GM12865 (cell line): ENCODE results near the gene TTLL6.

ENCODE experiments used
- DNase-seq: peaks from one replicate; pipeline ENCODE4 v3.0.0; 2010; ENCODE audit warnings: low read depth
- H3K4me3 ChIP-seq: 2 replicates; pipeline ENCODE4 v1.5.1; 2011; ENCODE audit warnings: mild to moderate bottlenecking, low read depth, low read length, control low read depth
- TF ChIP-seq, protein P1 (sequence below): IDR thresholded peaks from 2 replicates; pipeline ENCODE4 v1.5.1; 2011; ENCODE audit warnings: low read length, control low read depth, low read depth, inconsistent platforms; ENCODE audit not compliant: insufficient read depth; ENCODE audit errors: missing control alignments

The TTLL6 gene

DNA sequence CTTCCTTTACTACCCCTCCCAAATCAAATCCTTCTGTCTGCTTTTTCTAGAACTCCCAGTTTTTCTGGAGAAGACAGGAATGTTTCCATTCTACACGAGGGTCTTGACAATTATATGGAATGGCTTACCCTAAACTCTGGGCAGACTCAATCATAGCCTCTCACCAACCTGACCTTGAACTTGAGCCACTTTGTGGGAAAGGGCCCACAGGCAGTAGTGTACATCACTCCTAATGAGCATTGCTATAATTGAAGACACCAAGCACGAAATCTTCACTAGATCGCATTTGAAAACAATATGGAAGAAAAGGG lies 86.8 kb downstream of the TTLL6 start:
- TF ChIP-seq, protein P1, sequence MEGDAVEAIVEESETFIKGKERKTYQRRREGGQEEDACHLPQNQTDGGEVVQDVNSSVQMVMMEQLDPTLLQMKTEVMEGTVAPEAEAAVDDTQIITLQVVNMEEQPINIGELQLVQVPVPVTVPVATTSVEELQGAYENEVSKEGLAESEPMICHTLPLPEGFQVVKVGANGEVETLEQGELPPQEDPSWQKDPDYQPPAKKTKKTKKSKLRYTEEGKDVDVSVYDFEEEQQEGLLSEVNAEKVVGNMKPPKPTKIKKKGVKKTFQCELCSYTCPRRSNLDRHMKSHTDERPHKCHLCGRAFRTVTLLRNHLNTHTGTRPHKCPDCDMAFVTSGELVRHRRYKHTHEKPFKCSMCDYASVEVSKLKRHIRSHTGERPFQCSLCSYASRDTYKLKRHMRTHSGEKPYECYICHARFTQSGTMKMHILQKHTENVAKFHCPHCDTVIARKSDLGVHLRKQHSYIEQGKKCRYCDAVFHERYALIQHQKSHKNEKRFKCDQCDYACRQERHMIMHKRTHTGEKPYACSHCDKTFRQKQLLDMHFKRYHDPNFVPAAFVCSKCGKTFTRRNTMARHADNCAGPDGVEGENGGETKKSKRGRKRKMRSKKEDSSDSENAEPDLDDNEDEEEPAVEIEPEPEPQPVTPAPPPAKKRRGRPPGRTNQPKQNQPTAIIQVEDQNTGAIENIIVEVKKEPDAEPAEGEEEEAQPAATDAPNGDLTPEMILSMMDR = no peak
- no peak for DNase-seq
- no peak overlapping the region for H3K4me3 ChIP-seq

DNA sequence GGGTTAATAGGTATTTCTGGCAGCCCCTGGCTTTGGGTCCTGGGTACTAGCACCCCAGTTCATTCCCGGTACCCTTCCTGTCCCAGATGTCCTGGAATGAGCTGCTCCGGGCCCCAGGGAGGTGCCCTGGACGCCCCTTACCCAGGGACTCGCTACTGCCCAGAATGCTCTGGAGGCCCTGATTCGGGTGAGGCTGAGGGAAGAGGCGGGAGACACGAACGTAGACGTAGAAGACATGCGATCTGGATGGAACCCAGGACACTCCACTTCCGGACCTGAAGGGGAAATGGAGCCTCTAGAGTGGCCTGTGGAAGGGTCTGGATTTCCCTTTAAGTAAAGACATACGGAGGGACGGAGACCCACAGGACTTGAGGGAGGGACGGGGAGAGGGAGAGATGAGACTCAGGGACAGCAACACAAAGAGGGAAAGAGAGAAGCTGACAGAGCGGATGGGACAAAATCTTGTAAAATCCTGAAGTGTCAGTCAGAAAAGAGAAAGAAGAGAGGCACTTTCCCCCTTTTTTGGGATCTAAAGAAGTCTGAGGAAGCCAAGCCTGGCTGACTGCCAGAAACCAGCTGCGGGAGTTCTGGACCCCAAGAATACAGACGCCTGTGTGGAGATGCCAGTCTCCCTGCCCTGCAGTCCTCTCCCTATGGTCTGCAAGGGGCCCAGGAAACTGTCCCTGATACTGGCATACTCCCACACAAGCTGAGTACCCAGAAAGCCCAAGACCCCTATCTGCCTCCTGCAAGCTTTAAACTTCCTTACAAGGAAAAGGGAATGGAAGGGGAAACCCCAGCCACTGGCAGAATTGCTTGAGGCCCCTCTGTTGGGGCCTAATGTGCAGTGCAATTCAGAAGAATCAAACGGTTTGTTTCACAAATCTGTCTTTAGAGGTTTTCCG lies 87.4 kb downstream of the TTLL6 start:
- no peak for DNase-seq
- no peak overlapping the region for H3K4me3 ChIP-seq
- TF ChIP-seq, protein P1 = no peak

DNA sequence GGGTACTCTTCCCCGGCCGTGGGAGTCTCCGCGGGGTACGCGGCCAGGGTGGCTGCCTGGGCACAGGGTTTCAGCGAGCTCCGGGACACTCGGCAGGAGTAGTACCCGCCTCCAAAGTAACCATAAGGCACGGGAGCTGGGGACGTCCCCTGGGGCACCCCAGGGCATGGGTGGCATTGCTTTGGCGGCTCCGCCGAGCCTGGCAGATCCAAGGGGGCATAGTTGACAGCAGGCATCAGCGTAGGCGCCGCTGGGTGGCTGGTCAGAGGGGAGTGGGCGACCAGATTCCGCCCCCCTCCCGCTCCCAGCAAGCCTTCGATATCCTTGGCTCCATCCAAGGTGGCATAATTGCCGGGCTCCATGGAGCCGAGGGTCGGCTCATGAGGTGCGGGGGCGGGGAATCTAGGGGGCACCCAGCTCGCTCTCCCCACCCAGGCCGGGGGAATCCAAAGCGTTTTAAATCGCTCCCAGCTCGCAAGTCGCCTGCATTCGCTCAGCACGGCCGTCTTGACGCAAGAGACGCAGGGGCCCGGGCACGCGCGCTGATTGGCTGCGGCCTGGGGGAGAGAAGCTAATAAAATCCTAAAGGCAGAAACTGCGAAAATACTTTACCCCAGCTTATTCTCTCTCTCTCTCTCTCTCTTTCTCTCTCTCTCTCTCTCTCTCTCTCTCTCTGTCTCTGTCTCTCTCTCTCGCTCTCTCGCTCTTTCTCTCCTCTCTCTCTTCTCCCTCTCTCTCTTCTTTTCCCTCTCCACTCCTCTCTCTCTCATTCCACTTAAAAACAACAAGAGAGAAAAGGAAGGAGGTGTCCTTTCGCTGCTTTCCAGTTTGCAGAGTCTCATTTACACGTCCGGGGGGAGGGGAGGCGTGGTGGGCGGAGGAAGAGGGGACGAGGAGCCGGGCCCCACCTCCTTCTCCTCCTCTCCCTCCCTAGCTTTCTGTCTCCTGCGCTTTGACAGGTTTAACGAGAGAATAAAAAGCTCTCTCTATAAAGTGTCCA lies 88.5 kb downstream of the TTLL6 start, which contains the start of gene HOXB13:
HOXB13 (minus strand) TSS at position 519 of the 1,000 bp plus-strand sequence; CDS start at position 362, 157 bp downstream.
- TF ChIP-seq, protein P1 = no peak
- no peak within 1 kb of the TSS for H3K4me3 ChIP-seq
- no peak for DNase-seq

DNA sequence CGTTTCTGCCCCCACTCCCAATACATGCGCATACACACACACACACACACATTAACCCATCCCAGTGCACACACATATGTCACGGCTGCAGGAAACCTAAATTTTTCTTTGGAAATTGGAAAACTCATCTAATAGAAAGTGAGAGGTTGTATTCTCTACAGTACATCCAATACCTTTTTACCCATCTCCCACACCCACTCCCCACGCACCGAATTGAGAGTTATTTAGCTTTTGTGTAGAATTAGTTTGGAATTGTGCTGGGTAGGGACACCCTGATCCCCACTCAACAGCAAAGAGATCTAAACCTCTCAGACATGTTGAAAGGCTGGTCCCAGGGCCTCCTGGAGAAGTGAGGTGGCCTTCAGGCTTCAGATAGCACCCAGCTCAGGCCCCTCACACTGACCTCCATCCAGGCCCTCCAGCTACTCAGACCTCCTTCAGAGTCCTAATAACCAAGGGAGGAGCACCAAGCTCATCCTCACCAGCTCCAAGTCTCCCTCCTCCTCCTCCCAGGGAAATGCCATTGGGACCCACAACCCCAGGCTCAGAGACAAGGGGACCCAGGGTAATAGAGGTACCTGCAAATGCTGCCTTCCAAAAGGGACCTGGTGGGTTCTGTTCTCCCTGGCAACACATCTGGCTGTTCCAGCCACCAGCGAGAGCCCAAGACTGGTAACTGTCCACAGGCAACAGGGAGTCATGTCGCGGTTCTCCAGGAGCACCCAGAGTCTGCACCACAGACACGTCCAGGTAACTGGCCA lies 89.4 kb downstream of the TTLL6 start:
- TF ChIP-seq, protein P1 = no peak
- H3K4me3 ChIP-seq = no peak overlapping the region
- no peak for DNase-seq

DNA sequence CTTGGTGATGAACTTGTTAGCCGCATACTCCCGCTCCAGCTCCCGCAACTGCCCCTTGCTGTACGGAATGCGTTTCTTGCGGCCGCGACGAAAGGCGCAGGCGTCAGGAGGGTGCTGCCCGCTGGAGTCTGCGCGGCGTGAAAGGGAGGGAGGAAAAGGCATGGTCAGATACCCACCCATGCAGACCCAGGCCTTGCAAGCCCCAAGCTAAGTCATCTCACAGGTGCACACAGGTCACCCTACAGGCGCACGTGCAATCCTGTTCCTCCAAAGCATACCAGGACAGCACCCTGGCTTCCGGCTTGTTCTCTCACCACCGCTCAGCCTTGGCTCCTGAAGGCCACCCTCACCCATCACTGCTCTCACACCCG lies 90.1 kb downstream of the TTLL6 start:
- no peak overlapping the region for H3K4me3 ChIP-seq
- TF ChIP-seq, protein P1 = no peak
- DNase-seq = no peak

DNA sequence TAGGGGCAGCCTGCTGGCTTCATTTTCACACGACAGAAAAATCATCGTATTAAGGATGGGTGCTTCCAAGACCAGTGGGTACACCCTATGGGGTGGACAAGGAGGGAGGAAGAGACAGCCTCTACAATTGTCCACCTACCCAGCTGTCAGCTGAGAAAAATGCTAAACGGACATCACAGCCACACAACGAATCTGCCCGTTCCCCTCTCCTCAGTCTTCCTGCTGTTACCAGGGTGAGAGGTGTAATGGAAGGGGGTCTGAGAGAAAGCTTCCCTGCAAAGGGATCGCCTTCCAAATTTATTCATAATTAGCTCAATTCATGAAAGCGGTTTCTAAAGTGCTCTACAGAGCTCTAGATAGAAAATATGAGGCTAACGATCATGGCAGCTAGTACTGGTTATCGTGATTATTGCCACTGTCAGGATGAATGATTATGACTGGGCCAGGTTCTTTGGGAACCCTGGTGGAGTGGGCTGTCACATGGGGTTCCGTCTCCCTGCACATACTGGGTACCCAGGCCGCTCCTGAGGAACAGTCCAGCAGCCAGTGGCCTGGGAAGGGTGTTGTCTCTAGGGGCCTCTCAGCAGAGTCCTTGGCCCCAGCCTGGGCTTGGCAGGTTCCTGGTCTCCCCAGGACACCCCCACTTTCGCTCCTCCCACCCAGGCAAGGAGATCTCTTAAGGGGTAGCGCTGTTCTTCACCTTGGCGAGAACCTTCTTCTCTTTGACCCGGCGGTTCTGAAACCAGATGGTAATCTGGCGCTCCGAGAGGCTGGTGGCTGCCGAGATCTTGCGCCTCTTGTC lies 90.7 kb downstream of the TTLL6 start:
- TF ChIP-seq, protein P1 = no peak
- no peak for DNase-seq
- H3K4me3 ChIP-seq = no peak overlapping the region
